ENCODE results near the gene SOS1.
"Not testable (repeated sequence)": the region's sequence is repeated elsewhere in the genome, so short reads cannot be mapped to it uniquely, and the experiment has no call there.

Gene SOS1

DNA sequence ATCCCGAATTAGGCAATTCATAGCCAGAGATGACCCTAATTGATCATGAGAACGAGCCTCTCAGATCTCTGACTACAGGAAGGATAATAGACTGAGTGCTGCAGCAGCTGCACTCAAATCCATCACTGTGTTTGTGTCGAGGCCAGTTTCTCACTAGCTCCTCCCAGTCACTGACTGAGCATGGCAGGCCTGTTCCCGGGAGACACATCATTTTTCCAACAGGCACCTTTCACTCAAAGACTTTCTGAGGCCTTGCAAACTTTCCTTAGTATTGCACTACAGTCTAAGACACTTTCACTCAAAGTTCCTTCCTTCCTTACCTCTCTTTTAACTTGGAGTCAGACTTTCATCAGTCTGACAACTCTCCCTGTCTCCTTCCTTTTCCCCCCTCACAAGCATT is 13.7 kb downstream of the SOS1 start:
- no peak for DNase-seq (ENCODE audit: low read depth, low spot score)

GRCh38 chr2:39099870-39100728 is 20.8 kb downstream of the SOS1 start:
- no peak for DNase-seq (ENCODE audit: low read depth, low spot score)

- DNase-seq (ENCODE audit: low read depth, low spot score), result no peak
Observed at GRCh38 chr2:39099310-39099869, 21.5 kb downstream of the SOS1 start.

DNA sequence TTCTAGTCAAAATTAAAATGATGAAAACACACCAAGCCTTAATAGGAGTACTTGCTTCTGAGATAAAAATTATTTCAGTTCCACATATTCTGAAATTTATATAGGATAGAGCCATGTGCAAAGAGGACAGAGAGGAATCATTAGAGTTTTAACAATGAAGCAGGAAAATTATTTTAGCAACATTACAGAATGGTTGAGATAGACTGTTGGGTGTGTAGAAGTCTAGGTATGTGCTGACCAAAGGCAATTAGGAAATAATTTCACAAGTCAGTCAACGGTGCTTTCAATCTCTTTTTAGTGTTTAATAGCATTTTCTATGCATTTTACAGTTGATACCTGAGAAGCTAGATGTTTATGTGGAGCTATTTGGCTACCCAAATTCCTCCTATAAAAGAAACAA is 25.2 kb downstream of the SOS1 start:
- no peak for DNase-seq (ENCODE audit: low read depth, low spot score)

- no peak for DNase-seq (ENCODE audit: low read depth, low spot score)
Observed at GRCh38 chr2:39094717-39095363, 26.0 kb downstream of the SOS1 start.

GRCh38 chr2:39093218-39093898 is 27.5 kb downstream of the SOS1 start:
- DNase-seq (ENCODE audit: low read depth, low spot score), result no peak

DNA sequence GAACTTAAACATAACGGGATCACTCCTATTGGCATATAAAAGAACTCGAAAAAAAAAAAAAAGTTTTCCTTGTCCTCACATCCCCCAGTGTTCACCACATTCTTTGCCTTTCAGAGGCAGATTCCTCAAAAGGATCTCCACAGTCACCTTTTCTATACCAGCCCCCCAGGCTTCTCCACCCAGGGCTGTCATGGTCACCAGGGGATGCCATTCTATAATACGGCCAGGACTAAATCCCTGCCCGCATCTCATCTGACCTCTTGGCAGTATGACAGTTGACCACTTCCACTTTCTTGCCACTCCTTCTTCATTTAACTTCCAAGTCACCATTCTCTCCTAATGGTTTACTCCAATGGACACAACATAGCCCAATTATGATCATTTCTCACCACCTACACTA is 29.3 kb downstream of the SOS1 start:
- DNase-seq (ENCODE audit: low read depth, low spot score), result no peak

DNA sequence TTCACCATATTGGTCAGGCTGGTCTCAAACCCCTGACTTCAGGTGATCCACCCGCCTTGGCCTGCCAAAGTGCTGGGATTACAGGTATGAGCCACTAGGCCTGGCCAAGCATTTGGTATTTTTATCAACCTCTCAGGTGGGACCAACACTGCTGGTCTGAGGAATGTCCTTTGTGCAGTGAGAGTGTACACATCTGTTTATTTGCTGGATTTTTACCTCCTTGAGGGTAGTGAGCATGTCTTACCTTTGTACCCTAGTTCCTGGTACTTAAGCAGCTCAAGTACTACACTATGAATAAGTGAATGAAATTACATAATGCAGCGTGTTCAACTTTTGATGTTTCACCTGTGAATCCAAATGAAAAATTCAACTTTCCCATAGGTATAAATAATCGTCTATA is 29.8 kb downstream of the SOS1 start:
- no peak for DNase-seq (ENCODE audit: low read depth, low spot score)

DNA sequence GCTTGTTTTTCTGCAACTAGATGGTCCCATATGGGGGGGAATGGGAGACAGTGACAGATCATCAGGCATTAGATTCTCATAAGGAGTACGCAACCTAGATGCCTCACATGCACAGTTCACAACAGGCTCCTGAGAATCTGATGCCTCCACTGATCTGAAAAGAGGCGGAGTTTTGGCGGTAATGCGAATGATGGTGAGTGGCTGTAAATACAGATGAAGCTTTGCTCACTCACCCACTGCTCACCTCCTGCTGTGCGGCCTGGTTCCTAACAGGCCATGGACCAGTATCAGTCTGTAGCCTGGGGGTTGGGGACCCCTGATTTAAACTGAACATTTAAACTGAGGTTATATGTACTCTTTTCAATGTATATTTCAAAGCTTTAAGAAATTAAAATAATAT is 40.7 kb downstream of the SOS1 start:
- DNase-seq (ENCODE audit: low read depth, low spot score), result no peak

- no peak for DNase-seq (ENCODE audit: low read depth, low spot score)
Observed at GRCh38 chr2:39069890-39070465, 50.9 kb downstream of the SOS1 start.

GRCh38 chr2:39069136-39069515 is 51.7 kb downstream of the SOS1 start:
- DNase-seq (ENCODE audit: low read depth, low spot score), result no peak

DNA sequence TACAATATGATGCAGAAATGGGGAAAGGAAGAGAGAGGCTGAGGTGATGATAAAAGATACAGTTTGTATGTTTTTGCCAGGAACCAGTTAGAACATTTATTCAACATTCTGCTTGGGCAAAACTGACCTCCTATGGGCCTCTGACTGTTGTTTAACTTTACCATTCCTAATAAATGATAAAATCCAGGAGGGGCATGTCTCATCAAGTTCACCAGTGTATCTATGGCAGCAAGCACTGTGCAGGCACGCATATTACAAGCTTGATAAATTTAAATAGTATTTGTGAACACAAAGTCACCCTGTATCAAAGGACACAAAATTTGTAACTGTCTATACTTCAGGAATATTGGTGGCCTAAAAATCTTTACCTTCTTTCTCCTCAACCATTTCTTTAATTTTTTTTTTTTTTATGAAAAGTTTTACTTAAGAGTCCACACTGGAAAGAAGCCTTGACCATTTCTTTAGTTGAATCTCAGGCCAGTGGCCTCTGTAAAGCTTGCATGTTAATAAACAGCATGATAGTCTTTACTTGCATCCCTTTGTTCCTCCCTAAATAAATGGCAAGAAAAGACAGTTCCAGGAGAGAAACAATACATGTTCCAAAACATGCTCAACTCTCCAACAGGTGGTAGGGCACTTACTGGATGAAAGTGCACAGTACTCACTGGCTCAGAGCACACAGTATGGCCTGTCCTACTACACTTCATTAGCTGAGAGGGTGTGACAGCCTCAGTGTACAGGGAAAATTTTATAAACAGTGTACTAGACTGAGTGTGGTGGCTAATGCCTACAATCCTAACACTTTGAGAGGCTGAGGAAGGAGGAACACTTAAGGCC is 52.3 kb downstream of the SOS1 start:
- no peak for DNase-seq (ENCODE audit: low read depth, low spot score)

DNA sequence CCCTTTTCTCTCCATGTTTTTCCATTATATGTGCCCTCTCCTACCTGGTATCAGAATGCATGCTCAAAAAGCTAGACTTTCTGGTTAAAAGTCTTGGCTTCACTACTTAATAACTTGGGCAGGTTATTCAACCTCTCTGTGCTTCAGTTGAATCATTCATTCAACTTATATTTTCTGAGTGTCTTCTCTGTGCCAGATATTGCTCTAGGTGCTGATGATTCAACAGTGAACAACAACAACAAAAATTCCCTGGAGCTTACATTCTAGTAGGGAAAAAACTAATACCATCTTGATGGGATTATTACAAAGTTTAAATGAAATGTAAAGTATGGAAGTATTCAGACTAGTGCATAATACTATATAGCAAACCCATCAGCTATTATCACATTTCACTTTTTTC is 55.2 kb downstream of the SOS1 start:
- no peak for DNase-seq (ENCODE audit: low read depth, low spot score)

DNA sequence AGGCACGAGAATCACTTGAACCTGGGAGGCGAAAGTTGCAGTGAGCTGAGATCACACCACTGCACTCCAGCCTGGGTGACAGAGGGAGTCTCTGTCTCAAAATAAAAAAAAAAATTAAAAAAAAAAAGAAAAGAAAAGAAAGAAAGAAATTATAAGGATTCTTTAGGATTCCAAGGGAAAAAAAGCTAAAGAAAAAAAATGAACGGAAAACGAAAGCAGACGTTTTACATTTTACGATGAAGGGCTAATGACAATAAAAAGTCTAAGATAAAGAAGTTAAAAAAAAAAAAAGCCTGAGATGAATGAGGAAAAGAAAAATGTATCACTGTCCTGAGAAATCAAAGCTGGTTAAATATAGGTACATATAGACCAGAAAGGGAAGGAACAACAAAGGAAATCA is 58.5 kb downstream of the SOS1 start:
- no peak for DNase-seq (ENCODE audit: low read depth, low spot score)

- DNase-seq (ENCODE audit: low read depth, low spot score), result no peak
Observed at GRCh38 chr2:39061280-39061679, 59.6 kb downstream of the SOS1 start.

DNA sequence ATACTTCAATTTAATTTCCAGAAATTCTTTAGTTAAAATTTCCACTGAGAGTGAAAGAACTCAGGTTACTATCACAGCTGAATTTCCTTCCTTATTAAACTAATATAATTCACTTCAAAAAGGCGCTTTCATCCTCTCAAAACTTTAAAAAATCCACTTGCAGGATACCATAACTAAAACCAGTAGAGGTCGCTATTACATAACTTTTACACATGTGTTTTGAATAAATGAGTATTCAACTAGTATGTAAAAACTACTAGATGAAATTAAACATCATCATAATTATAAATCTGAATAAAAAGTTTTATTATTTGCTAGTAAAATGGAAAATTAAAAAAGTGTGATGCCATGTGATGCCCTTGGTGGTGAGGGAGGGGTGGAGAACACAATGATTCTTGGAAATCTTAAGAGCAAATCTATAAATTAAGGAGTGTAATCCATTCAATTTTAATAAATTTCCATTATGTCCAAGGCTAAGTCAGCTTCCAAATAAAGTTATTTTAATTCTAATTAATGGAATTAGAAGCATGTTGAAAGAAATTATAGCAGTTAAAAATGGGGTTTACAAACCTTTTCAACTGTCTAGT is 61.4 kb downstream of the SOS1 start:
- DNase-seq (ENCODE audit: low read depth, low spot score), result no peak

DNA sequence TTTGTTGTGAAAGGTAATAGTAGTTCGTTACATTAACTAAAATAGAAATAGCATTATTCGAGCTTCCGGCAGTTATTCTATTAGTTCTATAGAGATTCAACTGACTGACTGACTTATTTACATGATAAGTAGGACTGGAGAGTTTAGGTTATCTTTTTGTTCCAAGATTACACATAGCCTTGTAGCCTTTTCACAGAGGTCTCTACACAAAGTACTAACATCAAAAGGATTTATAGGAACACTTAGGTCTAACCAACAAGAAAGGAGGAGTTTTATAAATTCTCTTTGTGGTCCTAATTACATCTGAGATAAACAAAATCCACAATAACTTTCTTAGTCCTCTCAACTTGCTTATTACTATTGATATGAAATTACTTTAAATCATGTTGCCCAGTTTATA is 62.8 kb downstream of the SOS1 start:
- no peak for DNase-seq (ENCODE audit: low read depth, low spot score)

- not testable (repeated sequence) for DNase-seq (ENCODE audit: low read depth, low spot score)
Observed at GRCh38 chr2:39052665-39053064, 68.2 kb downstream of the SOS1 start.

GRCh38 chr2:39050109-39050508 is 70.7 kb downstream of the SOS1 start:
- no peak for DNase-seq (ENCODE audit: low read depth, low spot score)

GRCh38 chr2:39039072-39039471 is 81.8 kb downstream of the SOS1 start:
- no peak for DNase-seq (ENCODE audit: low read depth, low spot score)

DNA sequence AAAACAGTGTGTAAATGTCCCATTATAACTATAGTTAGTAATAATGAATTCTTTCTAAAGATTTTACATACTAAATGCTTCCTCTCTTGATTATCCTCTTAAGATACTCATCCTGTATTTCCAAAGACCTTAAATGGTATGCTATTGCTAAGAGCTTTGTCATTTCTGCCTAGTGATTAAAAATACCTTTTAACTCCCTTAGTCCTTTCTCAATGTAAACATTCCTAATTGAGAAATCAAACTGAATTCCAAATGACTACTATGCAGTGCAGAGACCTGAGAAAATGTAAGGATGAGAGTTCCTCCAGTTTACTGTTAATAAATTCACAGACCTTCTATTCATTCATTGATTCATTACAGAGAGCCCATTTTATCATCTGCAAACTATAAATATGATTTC is 86.9 kb downstream of the SOS1 start:
- DNase-seq (ENCODE audit: low read depth, low spot score), result no peak

Measured in iPS DF 19.7 (cell line).